ENCODE data around the gene REPIN1. TPM values are rescaled to one million over a fixed set of nuclear protein-coding genes. Genes with fewer than 3 reads are reported as not detected.

REPIN1 gene
- total and polyA plus RNA-seq, 9 of the 15 experiments (the other 6 are each of a cell fraction or from before 2014, with no cell fraction given), result 8.1 to 283 (median 94.3) TPM

- TF ChIP-seq SREBF1 (IDR thresholded peaks at IDR 0.05; ENCODE audit: borderline replicate concordance, low read depth, low read length) (no peak), CEBPB (tag; IDR thresholded peaks at IDR 0.05) (0 out of 2 replicates have a peak, but pooled peaks have one; percentile 6), ZNF263 (CRISPR knock-in tag; IDR thresholded peaks at IDR 0.05; ENCODE audit: borderline replicate concordance) (0 out of 2 replicates have a peak, but pooled peaks have one; percentile 21), JUN (IDR thresholded peaks at IDR 0.05; ENCODE audit: borderline replicate concordance, low read depth, low read length) (no peak), JUN (CRISPR knock-in tag; IDR thresholded peaks at IDR 0.05; ENCODE audit: borderline replicate concordance) (0 out of 2 replicates have a peak, but pooled peaks have one; percentile 45)
Observed at GRCh38 chr7:150351587-150352194, 16.9 kb upstream of the REPIN1 start (continued).

- intact Hi-C loops (cut with micrococcal nuclease) (loop anchor here (1.0 to 10.0 kb wide), 5 partner anchors 23 to 399 kb away; partner anchors contain the start of gene ZNF775), in situ Hi-C loops (cut with MboI) (no loop called here)
- Histone ChIP-seq H3K4me3 (no peak overlapping the region), H4K20me1 (replicated peaks; ENCODE audit: control insufficient read depth, insufficient read depth, low read length) (no peaks in the 10 kb centered on the region), H3K27ac (ENCODE audit: extremely low read depth, low read depth, low read length) (peak overlapping the region; percentile 11; the same call in 1 of the 3 replicates), H3K9me3 (replicated peaks; ENCODE audit: control insufficient read depth, insufficient read depth, low read depth, low read length) (no peaks in the 10 kb centered on the region), H3K27me3 (ENCODE audit: control insufficient read depth in 2 of 2, insufficient read depth in 2 of 2, low read length in 2 of 2) (no peaks in the 10 kb centered on the region; a peak in 1 of 5 replicates), H3K36me3 (ENCODE audit: control insufficient read depth, insufficient read depth, low read length) (no peaks in the 10 kb centered on the region), H2AFZ (ENCODE audit: low read depth, low read length) (peak overlapping the region; percentile 87), H3K9ac (ENCODE audit: insufficient read depth in 1 of 2, low read depth in 2 of 2, low read length in 2 of 2) (0 out of 4 replicates have a peak overlapping the region, but pooled peaks of 1 of the 2 experiments have one; percentile 2), H3K79me2 (ENCODE audit: control insufficient read depth, insufficient read depth, low read length) (no peaks in the 10 kb centered on the region), H3K4me1 (replicated peaks in 1 of 2; ENCODE audit: control insufficient read depth in 2 of 2, insufficient read depth in 2 of 2, low read length in 2 of 2) (peaks cover 30 to 34% of the 10 kb centered on the region in 2 experiments; a peak in 4 of 5 replicates), H3K4me2 (ENCODE audit: insufficient read depth, low read length) (peak overlapping the region; percentile 22; the same call in 1 of the 2 replicates), H3K9me1 (ENCODE audit: control insufficient read depth, insufficient read depth, low read length) (peaks cover 5% of the 10 kb centered on the region)
- WGBS (ENCODE audit: insufficient coverage, low coverage, missing lambda C conversion rate), result 14% methylated on average over 1 of the region's 1 CpG
- FAIRE-seq (no peak), ATAC-seq (no peak), DNase-seq (ENCODE audit: extremely low read depth in 1 of 4, low spot score in 3 of 4) (no peak)
- POLR2A ChIA-PET, result interaction anchor here (0.8 to 2.8 kb wide), 8 partner anchors 9 to 66 kb away, joined by 3 to 12 read pairs (median 5); partner anchors contain the start of gene REPIN1
- CTCF ChIA-PET (ENCODE audit: low intra/inter-chr PET ratio), result interaction anchor here (1.6 kb wide), 1 partner anchor 65 kb away, joined by 16 read pairs; no protein-coding TSS in a partner anchor
- BruUV-seq (replicated peaks), result no TSS peak
- TF ChIP-seq ZBTB34 (CRISPR knock-in tag; IDR thresholded peaks at IDR 0.05) (peak; percentile 39; the same call in 1 of the 2 replicates), DMBX1 (CRISPR knock-in tag; IDR thresholded peaks at IDR 0.05; ENCODE audit: borderline replicate concordance) (peak; percentile 72; the same call in 1 of the 2 replicates), ZBTB17 (CRISPR knock-in tag; IDR thresholded peaks at IDR 0.05) (no peak; the same call in 1 of the 2 replicates), ZNF639 (CRISPR knock-in tag; conservative IDR thresholded peaks at IDR 0.05 in 1 of 2, IDR thresholded peaks at IDR 0.05 in 1 of 2) (peak in 1 of 2 experiments; percentile 57; a peak in 1 of 4 replicates), ZNF395 (CRISPR knock-in tag; IDR thresholded peaks at IDR 0.05) (peak; percentile 73), GTF2E2 (tag; IDR thresholded peaks at IDR 0.05) (0 out of 2 replicates have a peak, but pooled peaks have one; percentile 50), MITF (IDR thresholded peaks at IDR 0.05) (no peak)
Observed at GRCh38 chr7:150355666-150356059, 13.0 kb upstream of the REPIN1 start.

All from K562 (cell line).